ENCODE data around the gene NELL1.

Gene NELL1

GRCh38 chr11:20881328-20882079, 212.1 kb downstream of the NELL1 start:
- no peak overlapping the region for H3K4me2 ChIP-seq (ENCODE audit: low read length)
- no peak overlapping the region for H3K4me3 ChIP-seq (ENCODE audit: low read length)
- no peaks in the 10 kb centered on the region for H3K9me3 ChIP-seq (replicated peaks; ENCODE audit: low read length)
- H3K36me3 ChIP-seq (ENCODE audit: insufficient read depth, low read length), result no peaks in the 10 kb centered on the region
- no peak overlapping the region for H3K9ac ChIP-seq (ENCODE audit: low read depth, low read length)
- no peaks in the 10 kb centered on the region for H3K27me3 ChIP-seq (ENCODE audit: control insufficient read depth, insufficient read depth, low read length)
- H3K4me1 ChIP-seq (ENCODE audit: control insufficient read depth, insufficient read depth, low read length), result no peaks in the 10 kb centered on the region

GRCh38 chr11:20887137-20887536, 217.8 kb downstream of the NELL1 start:
- Histone ChIP-seq H3K36me3 (ENCODE audit: insufficient read depth, low read length) (no peaks in the 10 kb centered on the region), H3K4me3 (ENCODE audit: low read length) (no peak overlapping the region), H3K9me3 (replicated peaks; ENCODE audit: low read length) (no peaks in the 10 kb centered on the region), H3K4me1 (ENCODE audit: control insufficient read depth, insufficient read depth, low read length) (no peaks in the 10 kb centered on the region), H3K27me3 (ENCODE audit: control insufficient read depth, insufficient read depth, low read length) (no peaks in the 10 kb centered on the region), H3K4me2 (ENCODE audit: low read length) (no peak overlapping the region), H3K9ac (ENCODE audit: low read depth, low read length) (no peak overlapping the region)

DNA sequence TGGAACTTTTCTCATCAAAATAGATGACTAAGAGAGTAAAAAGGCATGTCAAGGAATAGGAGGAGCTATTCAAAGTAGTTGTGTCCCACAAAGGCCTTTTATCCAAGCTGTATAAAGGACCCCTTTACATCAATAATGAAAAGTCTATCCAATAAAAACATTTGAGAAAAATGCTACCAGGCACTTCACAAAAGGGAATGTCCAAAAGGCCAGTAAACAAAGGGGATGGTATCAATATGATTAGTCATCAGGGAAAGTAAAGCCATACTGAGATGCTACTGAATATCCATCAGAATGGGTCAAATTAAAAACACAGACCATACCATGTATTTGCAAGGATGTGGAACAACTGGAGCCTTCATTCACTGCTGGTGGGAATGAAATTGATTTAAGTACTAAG, 224.9 kb downstream of the NELL1 start:
- Histone ChIP-seq H3K9ac (ENCODE audit: low read depth, low read length) (no peak overlapping the region), H3K36me3 (ENCODE audit: insufficient read depth, low read length) (no peaks in the 10 kb centered on the region), H3K27me3 (ENCODE audit: control insufficient read depth, insufficient read depth, low read length) (no peaks in the 10 kb centered on the region), H3K9me3 (replicated peaks; ENCODE audit: low read length) (no peaks in the 10 kb centered on the region), H3K4me2 (ENCODE audit: low read length) (no peak overlapping the region), H3K4me3 (ENCODE audit: low read length) (no peak overlapping the region), H3K4me1 (ENCODE audit: control insufficient read depth, insufficient read depth, low read length) (no peaks in the 10 kb centered on the region)

DNA sequence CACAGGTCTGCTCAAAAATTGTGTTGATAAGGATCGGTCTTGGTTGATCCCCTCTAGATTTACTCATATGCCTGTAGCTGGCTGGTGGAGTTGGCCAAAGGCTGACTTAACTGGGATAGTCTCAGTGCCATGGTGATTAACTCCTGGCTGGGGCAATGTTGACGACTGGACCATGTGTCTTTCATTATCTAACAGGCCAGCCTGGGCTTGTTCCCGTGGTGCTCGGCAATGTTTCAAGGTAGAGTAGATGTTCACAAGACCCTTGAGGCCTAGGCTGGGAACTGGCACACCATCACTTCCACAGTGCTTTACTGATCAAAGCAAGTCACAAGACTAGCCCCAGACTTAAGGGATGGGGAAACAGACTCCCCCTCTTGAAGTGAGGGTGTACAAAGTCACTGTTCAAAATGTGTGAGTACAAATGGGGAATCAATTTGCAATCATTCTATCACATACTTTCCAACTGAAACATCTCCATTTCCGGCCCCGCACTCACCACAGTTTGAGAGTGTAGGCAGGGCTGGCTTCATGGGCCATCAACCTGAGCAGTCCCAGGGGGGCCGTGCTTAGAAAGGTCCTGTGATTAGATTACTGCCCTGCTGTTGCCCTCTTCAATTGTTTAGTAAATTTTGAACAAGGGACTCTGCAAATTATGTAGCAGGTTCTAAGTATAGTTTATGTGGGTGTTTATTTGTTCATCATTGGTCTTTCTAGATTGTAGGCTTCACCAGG, 240.8 kb downstream of the NELL1 start:
- H3K9ac ChIP-seq (ENCODE audit: low read depth, low read length), result no peak overlapping the region
- no peaks in the 10 kb centered on the region for H3K4me1 ChIP-seq (ENCODE audit: control insufficient read depth, insufficient read depth, low read length)
- no peak overlapping the region for H3K4me2 ChIP-seq (ENCODE audit: low read length)
- H3K9me3 ChIP-seq (replicated peaks; ENCODE audit: low read length), result no peaks in the 10 kb centered on the region
- no peaks in the 10 kb centered on the region for H3K36me3 ChIP-seq (ENCODE audit: insufficient read depth, low read length)
- H3K4me3 ChIP-seq (ENCODE audit: low read length), result no peak overlapping the region
- H3K27me3 ChIP-seq (ENCODE audit: control insufficient read depth, insufficient read depth, low read length), result no peaks in the 10 kb centered on the region

- no peak overlapping the region for H3K4me3 ChIP-seq (ENCODE audit: low read length)
- no peaks in the 10 kb centered on the region for H3K9me3 ChIP-seq (replicated peaks; ENCODE audit: low read length)
- no peaks in the 10 kb centered on the region for H3K27me3 ChIP-seq (ENCODE audit: control insufficient read depth, insufficient read depth, low read length)
- H3K4me1 ChIP-seq (ENCODE audit: control insufficient read depth, insufficient read depth, low read length), result no peaks in the 10 kb centered on the region
- H3K9ac ChIP-seq (ENCODE audit: low read depth, low read length), result no peak overlapping the region
- no peaks in the 10 kb centered on the region for H3K36me3 ChIP-seq (ENCODE audit: insufficient read depth, low read length)
- no peak overlapping the region for H3K4me2 ChIP-seq (ENCODE audit: low read length)
Measured at GRCh38 chr11:20910733-20911132, 241.3 kb downstream of the NELL1 start.

- Histone ChIP-seq H3K4me3 (ENCODE audit: low read length) (no peak overlapping the region), H3K4me1 (ENCODE audit: control insufficient read depth, insufficient read depth, low read length) (no peaks in the 10 kb centered on the region), H3K9ac (ENCODE audit: low read depth, low read length) (no peak overlapping the region), H3K27me3 (ENCODE audit: control insufficient read depth, insufficient read depth, low read length) (no peaks in the 10 kb centered on the region), H3K36me3 (ENCODE audit: insufficient read depth, low read length) (no peaks in the 10 kb centered on the region), H3K9me3 (replicated peaks; ENCODE audit: low read length) (no peaks in the 10 kb centered on the region), H3K4me2 (ENCODE audit: low read length) (no peak overlapping the region)
Measured at GRCh38 chr11:20912065-20912821, 242.9 kb downstream of the NELL1 start.

- Histone ChIP-seq H3K36me3 (ENCODE audit: insufficient read depth, low read length) (no peaks in the 10 kb centered on the region), H3K9ac (ENCODE audit: low read depth, low read length) (no peak overlapping the region), H3K4me3 (ENCODE audit: low read length) (no peak overlapping the region), H3K27me3 (ENCODE audit: control insufficient read depth, insufficient read depth, low read length) (no peaks in the 10 kb centered on the region), H3K4me2 (ENCODE audit: low read length) (no peak overlapping the region), H3K4me1 (ENCODE audit: control insufficient read depth, insufficient read depth, low read length) (no peaks in the 10 kb centered on the region), H3K9me3 (replicated peaks; ENCODE audit: low read length) (no peaks in the 10 kb centered on the region)
Measured at GRCh38 chr11:20912922-20913512, 243.6 kb downstream of the NELL1 start.

- H3K4me2 ChIP-seq (ENCODE audit: low read length), result no peak overlapping the region
- H3K36me3 ChIP-seq (ENCODE audit: insufficient read depth, low read length), result no peaks in the 10 kb centered on the region
- H3K9me3 ChIP-seq (replicated peaks; ENCODE audit: low read length), result no peaks in the 10 kb centered on the region
- no peaks in the 10 kb centered on the region for H3K27me3 ChIP-seq (ENCODE audit: control insufficient read depth, insufficient read depth, low read length)
- no peak overlapping the region for H3K9ac ChIP-seq (ENCODE audit: low read depth, low read length)
- H3K4me1 ChIP-seq (ENCODE audit: control insufficient read depth, insufficient read depth, low read length), result no peaks in the 10 kb centered on the region
- no peak overlapping the region for H3K4me3 ChIP-seq (ENCODE audit: low read length)
Measured at GRCh38 chr11:20917306-20917705, 247.9 kb downstream of the NELL1 start.

DNA sequence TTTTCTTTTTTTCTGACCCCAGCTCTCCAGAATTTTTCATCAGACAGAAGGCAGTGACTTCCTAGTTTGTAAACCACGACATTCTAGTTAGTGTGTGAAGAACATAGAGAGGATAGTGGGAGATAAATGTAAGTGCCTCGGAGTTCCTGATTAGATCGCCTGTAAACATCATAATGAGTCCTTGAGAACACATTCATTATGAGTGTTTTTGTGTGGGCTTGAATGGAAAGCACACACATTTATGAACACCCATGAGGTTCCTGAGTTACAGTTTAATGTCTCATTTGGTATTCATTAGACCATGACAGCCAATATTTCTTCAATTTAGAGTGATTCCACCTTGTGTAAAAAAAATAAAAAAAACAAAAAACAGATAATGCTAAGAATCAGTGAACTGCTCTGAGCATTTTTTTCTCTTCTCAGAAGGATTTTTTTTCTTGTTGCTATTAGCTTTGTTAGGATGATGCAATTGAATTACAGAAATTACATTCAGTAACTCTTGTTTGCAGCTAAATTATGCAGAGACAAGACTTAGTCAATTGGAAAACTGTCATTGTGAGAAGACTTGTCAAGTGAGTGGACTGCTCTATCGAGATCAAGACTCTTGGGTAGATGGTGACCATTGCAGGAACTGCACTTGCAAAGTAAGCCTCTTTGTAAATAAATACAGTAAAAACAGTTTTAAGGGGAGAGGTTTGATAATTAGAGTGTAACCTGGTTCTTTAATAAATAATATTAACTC, 257.6 kb downstream of the NELL1 start:
- Histone ChIP-seq H3K9me3 (replicated peaks; ENCODE audit: low read length) (no peaks in the 10 kb centered on the region), H3K4me1 (ENCODE audit: control insufficient read depth, insufficient read depth, low read length) (no peaks in the 10 kb centered on the region), H3K9ac (ENCODE audit: low read depth, low read length) (no peak overlapping the region), H3K4me3 (ENCODE audit: low read length) (no peak overlapping the region), H3K36me3 (ENCODE audit: insufficient read depth, low read length) (no peaks in the 10 kb centered on the region), H3K27me3 (ENCODE audit: control insufficient read depth, insufficient read depth, low read length) (no peaks in the 10 kb centered on the region), H3K4me2 (ENCODE audit: low read length) (no peak overlapping the region)

- Histone ChIP-seq H3K36me3 (ENCODE audit: insufficient read depth, low read length) (no peaks in the 10 kb centered on the region), H3K4me1 (ENCODE audit: control insufficient read depth, insufficient read depth, low read length) (no peaks in the 10 kb centered on the region), H3K27me3 (ENCODE audit: control insufficient read depth, insufficient read depth, low read length) (no peaks in the 10 kb centered on the region), H3K4me2 (ENCODE audit: low read length) (no peak overlapping the region), H3K4me3 (ENCODE audit: low read length) (no peak overlapping the region), H3K9me3 (replicated peaks; ENCODE audit: low read length) (no peaks in the 10 kb centered on the region), H3K9ac (ENCODE audit: low read depth, low read length) (no peak overlapping the region)
Measured at GRCh38 chr11:20931029-20931428, 261.6 kb downstream of the NELL1 start.

DNA sequence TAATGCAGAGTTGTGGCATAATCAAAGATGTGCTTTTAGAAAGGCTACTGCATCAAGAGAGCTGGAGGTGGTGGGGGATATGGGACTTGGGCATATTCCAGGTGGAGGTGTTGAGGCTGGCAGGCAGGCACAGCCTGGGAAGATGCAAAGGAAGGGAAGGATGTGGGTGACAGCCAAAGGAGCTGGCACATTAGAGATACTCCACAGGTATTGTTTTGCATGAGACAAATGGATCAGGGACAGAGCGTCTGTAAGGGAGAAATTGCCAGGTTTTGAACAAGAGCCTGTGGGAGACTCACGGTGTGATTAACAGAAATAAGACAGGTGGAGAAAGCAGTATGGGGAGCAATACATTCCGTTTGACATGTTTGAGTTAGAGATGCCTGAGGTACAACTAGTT, 263.7 kb downstream of the NELL1 start:
- Histone ChIP-seq H3K4me3 (ENCODE audit: low read length) (no peak overlapping the region), H3K27me3 (ENCODE audit: control insufficient read depth, insufficient read depth, low read length) (no peaks in the 10 kb centered on the region), H3K36me3 (ENCODE audit: insufficient read depth, low read length) (no peaks in the 10 kb centered on the region), H3K9ac (ENCODE audit: low read depth, low read length) (no peak overlapping the region), H3K9me3 (replicated peaks; ENCODE audit: low read length) (no peaks in the 10 kb centered on the region), H3K4me2 (ENCODE audit: low read length) (no peak overlapping the region), H3K4me1 (ENCODE audit: control insufficient read depth, insufficient read depth, low read length) (no peaks in the 10 kb centered on the region)
